SK-N-MC (cell line): ENCODE results near the gene JUNB.
"Not testable (repeated sequence)": the region's sequence is repeated elsewhere in the genome, so short reads cannot be mapped to it uniquely, and the experiment has no call there.

Experiments used
- EZH2 ChIP-seq: fragments of 200-600 bp; sonication (generic); IDR thresholded peaks from one replicate; pipeline ENCODE4 v1.6.1; 2017; ENCODE audit warnings: antibody characterized with exemption
- POLR2AphosphoS5 ChIP-seq: IDR thresholded peaks from 2 replicates; pipeline ENCODE4 v1.6.1; 2012; ENCODE audit warnings: mild to moderate bottlenecking, low read depth, low read length, borderline replicate concordance

DNA sequence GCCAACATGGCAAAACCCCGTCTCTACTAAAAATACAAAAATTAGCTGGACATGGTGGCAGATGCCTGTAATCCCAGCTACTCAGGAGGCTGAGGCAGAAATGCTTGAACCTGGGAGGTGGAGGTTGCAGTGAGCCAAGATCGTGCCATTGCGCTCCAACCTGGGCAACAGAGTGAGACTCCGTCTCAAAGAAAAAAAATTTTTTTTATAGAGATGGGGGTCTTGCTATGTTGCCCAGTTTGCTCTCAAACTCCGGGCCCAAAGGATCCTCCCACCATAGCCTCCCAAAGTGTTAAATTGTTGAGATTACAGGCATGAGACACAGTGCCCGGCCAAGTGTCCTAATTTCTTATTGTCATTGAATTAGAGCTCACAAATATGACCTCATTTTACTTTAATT lies 25.9 kb downstream of the JUNB start:
- not testable (repeated sequence) for TF ChIP-seq EZH2, POLR2AphosphoS5
